22Rv1 (cell line): Measurements from ENCODE around the gene RASGEF1C.

Source experiments
- H3K27ac ChIP-seq: fragments of 450-650 bp; 2 replicates; pipeline ENCODE4 v1.5.1; 2017
- ZFX ChIP-seq: fragments of 450-650 bp; IDR thresholded peaks from 2 replicates; pipeline ENCODE4 v1.6.1; 2017; ENCODE audit warnings: antibody characterized with exemption, borderline replicate concordance
- TF ChIP-seq, protein P1 (sequence below): fragments of 450-650 bp; IDR thresholded peaks from 2 replicates; pipeline ENCODE4 v1.5.1; 2017; ENCODE audit warnings: mild to moderate bottlenecking

The RASGEF1C gene

GRCh38 chr5:180235846-180236245 lies 26.8 kb upstream of the RASGEF1C start:
- TF ChIP-seq, protein P1, sequence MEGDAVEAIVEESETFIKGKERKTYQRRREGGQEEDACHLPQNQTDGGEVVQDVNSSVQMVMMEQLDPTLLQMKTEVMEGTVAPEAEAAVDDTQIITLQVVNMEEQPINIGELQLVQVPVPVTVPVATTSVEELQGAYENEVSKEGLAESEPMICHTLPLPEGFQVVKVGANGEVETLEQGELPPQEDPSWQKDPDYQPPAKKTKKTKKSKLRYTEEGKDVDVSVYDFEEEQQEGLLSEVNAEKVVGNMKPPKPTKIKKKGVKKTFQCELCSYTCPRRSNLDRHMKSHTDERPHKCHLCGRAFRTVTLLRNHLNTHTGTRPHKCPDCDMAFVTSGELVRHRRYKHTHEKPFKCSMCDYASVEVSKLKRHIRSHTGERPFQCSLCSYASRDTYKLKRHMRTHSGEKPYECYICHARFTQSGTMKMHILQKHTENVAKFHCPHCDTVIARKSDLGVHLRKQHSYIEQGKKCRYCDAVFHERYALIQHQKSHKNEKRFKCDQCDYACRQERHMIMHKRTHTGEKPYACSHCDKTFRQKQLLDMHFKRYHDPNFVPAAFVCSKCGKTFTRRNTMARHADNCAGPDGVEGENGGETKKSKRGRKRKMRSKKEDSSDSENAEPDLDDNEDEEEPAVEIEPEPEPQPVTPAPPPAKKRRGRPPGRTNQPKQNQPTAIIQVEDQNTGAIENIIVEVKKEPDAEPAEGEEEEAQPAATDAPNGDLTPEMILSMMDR = no peak
- TF ChIP-seq ZFX = no peak
- H3K27ac ChIP-seq = no peak overlapping the region

- TF ChIP-seq, protein P1 = no peak
- TF ChIP-seq ZFX = no peak
- H3K27ac ChIP-seq = no peak overlapping the region
Measured at GRCh38 chr5:180235077-180235476, 26.1 kb upstream of the RASGEF1C start.

DNA sequence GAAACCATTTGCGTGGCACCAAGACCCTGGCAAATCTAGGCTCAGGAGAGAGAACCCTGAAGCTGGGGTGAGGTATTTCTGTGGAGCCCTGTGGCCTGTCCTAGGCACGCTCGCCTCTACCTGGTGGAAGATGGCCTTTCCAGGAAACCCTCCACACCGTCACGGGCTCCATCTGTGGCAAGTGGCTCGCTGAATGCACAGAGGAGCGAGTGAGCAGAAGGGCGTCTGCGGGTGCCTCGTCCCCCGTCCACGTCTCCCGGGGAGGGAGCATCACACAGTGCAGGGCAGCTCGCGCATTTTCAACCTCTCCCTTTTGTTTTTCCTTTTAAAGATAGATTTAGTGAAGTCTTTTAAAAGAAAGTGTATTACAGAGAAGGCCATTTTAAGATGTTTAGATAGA lies 25.3 kb upstream of the RASGEF1C start:
- TF ChIP-seq, protein P1 = no peak
- no peak overlapping the region for H3K27ac ChIP-seq

- no peak overlapping the region for H3K27ac ChIP-seq
- TF ChIP-seq ZFX = no peak
- TF ChIP-seq, protein P1 = no peak
Measured at GRCh38 chr5:180233729-180234128, 24.7 kb upstream of the RASGEF1C start.

- no peak for TF ChIP-seq ZFX
- TF ChIP-seq, protein P1 = no peak
- H3K27ac ChIP-seq = no peak overlapping the region
Measured at GRCh38 chr5:180230017-180230416, 21.0 kb upstream of the RASGEF1C start.

DNA sequence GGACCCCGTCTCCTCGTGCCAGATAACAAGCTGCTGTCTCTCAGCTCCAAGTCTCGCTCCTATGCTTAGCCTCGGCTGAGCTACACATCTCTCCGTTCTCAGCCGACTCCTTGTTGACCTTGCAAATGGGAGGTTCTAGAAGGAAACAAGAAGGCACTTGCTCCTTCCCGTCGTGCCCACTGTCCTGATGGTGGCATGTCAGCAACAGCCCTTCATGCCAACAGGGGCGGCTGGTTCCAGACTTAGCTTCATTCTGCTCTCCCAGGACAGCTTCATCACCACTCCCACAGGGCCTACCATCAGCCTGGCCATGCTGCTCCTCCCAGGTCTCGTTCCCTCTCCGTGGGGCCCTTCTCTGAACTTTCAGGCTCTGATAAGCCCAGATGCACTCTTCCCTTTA lies 13.0 kb upstream of the RASGEF1C start:
- TF ChIP-seq, protein P1 = no peak
- no peak for TF ChIP-seq ZFX
- H3K27ac ChIP-seq = no peak overlapping the region

- no peak overlapping the region for H3K27ac ChIP-seq
- no peak for TF ChIP-seq ZFX
- TF ChIP-seq, protein P1 = no peak
Measured at GRCh38 chr5:180217797-180218196, 8.8 kb upstream of the RASGEF1C start.
